Measurements from ENCODE around the gene AARSD1. TPM values are rescaled to one million over a fixed set of nuclear protein-coding genes. Genes with fewer than 3 reads are reported as not detected.
"Not testable (repeated sequence)": the region's sequence is repeated elsewhere in the genome, so short reads cannot be mapped to it uniquely, and the experiment has no call there.

AARSD1 gene
- total RNA-seq, 4 donors from 2014 or later: 10.3 to 21.7 (median 17.2) TPM

DNA sequence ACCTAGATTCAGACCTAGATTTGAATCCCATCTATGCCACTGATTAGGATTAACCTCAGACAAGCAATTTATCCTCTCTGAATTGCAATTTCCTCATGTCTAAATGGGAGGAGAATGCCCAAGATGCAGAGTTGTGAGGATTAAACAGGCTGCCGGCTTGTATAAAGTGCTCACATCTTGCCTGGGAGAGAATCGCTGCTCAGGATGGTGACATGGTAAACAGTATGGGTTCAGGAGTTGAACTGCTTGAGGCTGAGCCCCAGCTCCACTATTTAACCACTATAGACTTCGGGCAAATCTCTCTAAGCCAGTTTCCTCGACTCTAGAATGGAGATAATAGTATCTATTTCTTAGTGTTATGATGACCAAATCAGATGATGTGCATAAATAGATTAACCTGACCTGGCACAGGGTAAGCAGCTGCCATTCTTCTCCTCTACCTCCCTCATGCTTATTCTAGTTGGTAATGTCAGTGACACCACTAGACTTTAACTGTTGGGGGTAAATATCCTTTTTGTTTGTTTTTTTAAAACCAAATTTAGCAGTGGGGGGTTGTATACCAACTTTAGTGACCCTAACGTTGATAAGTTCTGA, 33.2 kb upstream of the AARSD1 start:
- no peak for DNase-seq (ENCODE audit: low spot score in 2 of 2)
- TF ChIP-seq, protein P1, sequence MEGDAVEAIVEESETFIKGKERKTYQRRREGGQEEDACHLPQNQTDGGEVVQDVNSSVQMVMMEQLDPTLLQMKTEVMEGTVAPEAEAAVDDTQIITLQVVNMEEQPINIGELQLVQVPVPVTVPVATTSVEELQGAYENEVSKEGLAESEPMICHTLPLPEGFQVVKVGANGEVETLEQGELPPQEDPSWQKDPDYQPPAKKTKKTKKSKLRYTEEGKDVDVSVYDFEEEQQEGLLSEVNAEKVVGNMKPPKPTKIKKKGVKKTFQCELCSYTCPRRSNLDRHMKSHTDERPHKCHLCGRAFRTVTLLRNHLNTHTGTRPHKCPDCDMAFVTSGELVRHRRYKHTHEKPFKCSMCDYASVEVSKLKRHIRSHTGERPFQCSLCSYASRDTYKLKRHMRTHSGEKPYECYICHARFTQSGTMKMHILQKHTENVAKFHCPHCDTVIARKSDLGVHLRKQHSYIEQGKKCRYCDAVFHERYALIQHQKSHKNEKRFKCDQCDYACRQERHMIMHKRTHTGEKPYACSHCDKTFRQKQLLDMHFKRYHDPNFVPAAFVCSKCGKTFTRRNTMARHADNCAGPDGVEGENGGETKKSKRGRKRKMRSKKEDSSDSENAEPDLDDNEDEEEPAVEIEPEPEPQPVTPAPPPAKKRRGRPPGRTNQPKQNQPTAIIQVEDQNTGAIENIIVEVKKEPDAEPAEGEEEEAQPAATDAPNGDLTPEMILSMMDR (IDR thresholded peaks at IDR 0.05): no peak
- no peak for TF ChIP-seq POLR2A (IDR thresholded peaks at IDR 0.05)
- WGBS, 2 donors: 24 to 39% methylated on average over 5 of the region's 5 CpGs
- H3K4me3 ChIP-seq (ENCODE audit: low read depth, poor library complexity, severe bottlenecking): no peak overlapping the region
- intact Hi-C loops (cut with DNase I; ENCODE audit: low total_unique reads): loop anchor here (5.0 kb wide), 1 partner anchor 150 kb away; no protein-coding TSS in a partner anchor

DNA sequence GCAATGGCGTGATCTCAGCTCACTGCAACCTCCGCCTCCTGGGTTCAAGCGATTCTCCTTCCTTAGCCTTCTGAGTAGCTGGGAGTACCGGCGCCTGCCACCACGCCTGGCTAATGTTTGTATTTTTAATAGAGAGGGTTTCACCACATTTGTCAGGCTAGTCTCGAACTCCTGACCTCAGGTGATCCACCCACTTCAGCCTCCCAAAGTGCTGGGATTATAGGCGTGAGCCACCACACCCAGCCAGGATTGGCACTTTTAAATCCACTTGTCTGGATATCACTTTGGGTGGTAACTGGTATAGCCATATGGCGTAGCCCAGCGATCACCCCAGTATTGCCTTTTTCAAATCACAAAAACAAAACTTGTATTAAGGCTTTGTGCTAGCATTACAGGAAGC, 29.7 kb upstream of the AARSD1 start:
- H3K4me3 ChIP-seq (ENCODE audit: low read depth, poor library complexity, severe bottlenecking); intact Hi-C loops (cut with DNase I; ENCODE audit: low total_unique reads); DNase-seq (ENCODE audit: low spot score in 2 of 2): not testable (repeated sequence)
- WGBS, 2 donors: 85 to 86% methylated on average over 10 of the region's 10 CpGs

DNA sequence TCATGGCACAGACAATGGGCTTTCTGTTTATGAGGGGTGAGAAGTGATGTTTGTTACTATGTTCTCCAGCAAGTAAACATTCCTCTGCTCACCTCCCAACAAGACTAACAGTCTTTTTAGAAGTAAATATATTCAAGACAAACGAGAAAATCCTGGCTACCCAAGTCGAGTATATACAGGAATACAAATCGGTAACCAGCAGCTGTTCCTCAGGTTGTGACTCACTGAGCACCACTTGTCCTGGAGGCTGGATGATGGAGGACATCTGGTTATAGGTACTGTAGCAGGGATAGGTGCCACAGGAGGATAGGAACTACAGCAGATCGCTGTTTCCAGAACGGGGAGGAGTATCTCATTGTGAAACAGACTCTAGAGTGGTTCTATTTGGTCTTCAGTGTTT, 28.6 kb upstream of the AARSD1 start:
- H3K4me3 ChIP-seq (ENCODE audit: low read depth, poor library complexity, severe bottlenecking): no peak overlapping the region
- TF ChIP-seq POLR2A (IDR thresholded peaks at IDR 0.05): no peak
- TF ChIP-seq, protein P1 (IDR thresholded peaks at IDR 0.05): no peak
- WGBS, 2 donors: 71 to 85% methylated on average over 5 of the region's 5 CpGs
- no peak for DNase-seq (ENCODE audit: low spot score in 2 of 2)
- intact Hi-C loops (cut with DNase I; ENCODE audit: low total_unique reads): no loop called here

DNA sequence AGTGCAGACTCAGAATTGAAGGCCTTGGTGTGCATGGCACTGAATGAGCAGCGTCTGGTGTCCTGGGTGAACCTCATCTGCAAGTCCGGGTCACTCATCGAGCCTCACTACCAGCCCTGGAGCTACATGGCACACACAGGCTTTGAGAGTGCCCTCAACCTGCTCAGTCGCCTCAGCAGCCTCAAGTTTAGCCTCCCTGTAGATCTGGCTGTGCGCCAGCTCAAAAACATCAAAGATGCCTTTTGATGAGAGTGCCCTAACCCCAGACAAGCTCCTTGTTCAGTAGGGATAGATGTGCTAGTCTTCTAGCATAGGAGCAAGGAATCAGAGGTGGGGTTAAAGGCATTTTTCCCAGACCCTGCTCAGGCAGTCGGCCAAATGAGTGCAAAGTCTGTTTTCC, 27.2 kb upstream of the AARSD1 start:
- DNase-seq (ENCODE audit: low spot score in 2 of 2): no peak
- no peak for TF ChIP-seq POLR2A (IDR thresholded peaks at IDR 0.05)
- TF ChIP-seq, protein P1 (IDR thresholded peaks at IDR 0.05): no peak
- intact Hi-C loops (cut with DNase I; ENCODE audit: low total_unique reads): no loop called here
- 91 to 95% methylated on average over 6 of the region's 6 CpGs for WGBS, 2 donors
- H3K4me3 ChIP-seq (ENCODE audit: low read depth, poor library complexity, severe bottlenecking): no peak overlapping the region

DNA sequence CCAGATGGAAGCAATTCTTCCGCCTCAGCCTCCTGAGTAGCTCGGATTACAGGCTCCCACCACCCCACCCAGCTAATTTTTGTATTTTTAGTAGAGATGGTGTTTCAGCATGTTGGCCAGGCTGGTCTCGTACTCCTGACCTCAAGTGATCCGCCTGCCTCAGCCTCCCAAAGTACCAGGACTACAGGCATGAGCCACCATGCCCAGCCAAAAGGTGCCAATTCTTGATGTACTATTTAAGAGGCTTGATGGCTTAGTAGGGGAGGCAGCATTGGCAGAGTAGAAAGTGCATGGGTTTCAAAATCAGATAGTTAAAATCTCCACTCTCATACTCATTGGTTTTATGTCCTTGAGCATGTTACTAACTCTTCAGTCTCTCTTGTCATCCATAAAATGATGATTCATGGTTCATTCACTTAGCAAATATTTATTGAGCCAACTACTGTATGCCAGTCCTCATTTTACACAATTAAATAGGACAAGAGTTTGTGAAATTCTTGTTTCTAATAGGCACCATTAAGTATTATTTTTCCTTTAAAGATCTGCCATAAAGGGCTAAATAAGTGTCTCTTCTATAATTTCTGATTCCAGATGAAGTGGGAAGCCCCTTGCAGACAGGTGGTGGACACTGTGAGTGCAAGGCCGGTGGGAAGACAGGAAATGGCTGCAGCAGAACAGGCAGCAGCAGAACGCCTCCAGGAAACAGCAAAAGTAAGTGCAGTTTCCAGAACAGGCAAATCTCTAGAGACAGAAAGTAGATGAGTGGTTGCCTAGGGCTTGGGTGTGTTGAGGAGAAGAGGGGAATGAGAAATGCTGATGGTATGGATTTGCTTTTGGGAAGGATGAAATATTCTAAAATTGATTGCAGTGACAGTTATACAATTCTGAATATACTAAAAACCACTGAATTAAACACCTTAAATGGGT, 25.7 kb upstream of the AARSD1 start:
- H3K4me3 ChIP-seq (ENCODE audit: low read depth, poor library complexity, severe bottlenecking): no peak overlapping the region
- intact Hi-C loops (cut with DNase I; ENCODE audit: low total_unique reads): no loop called here
- 82 to 90% methylated on average over 6 of the region's 6 CpGs for WGBS, 2 donors
- TF ChIP-seq, protein P1 (IDR thresholded peaks at IDR 0.05): no peak
- TF ChIP-seq POLR2A (IDR thresholded peaks at IDR 0.05): no peak
- DNase-seq (ENCODE audit: low spot score in 2 of 2): no peak

DNA sequence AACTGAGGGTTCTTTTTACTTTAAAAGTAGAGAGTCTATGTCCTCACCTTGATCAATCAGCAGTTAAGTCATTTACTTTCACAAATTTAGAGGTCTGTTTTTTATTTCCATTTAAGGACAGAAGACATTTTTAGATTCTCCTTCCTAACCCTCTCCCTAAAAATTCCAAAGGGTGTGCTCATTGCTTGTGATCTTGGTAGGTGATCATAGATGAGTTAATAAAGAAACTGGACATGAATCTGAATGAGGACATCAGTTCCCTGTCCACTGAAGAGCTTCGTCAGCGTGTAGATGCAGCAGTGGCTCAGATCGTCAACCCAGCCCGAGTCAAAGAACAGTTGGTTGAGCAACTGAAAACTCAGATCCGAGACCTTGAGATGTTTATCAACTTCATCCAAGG, 24.9 kb upstream of the AARSD1 start:
- intact Hi-C loops (cut with DNase I; ENCODE audit: low total_unique reads): no loop called here
- no peak for DNase-seq (ENCODE audit: low spot score in 2 of 2)
- TF ChIP-seq, protein P1 (IDR thresholded peaks at IDR 0.05): no peak
- TF ChIP-seq POLR2A (IDR thresholded peaks at IDR 0.05): no peak
- 96% methylated on average over 5 of the region's 5 CpGs for WGBS, 2 donors
- H3K4me3 ChIP-seq (ENCODE audit: low read depth, poor library complexity, severe bottlenecking): no peak overlapping the region
